DND-41 (cell line): Measurements from ENCODE around the gene HSPA13.

ENCODE experiments used
- ATAC-seq: fragments of 200-7000 bp; cut with Tn5 transposase; 3 replicates; pipeline ENCODE4 v1.9.1; 2021; ENCODE audit warnings: low read depth; ENCODE audit not compliant: insufficient read depth
- DNase-seq: peaks from one replicate; pipeline ENCODE4 v3.0.0-alpha.2; 2020
- H2AFZ ChIP-seq: 2 replicates; pipeline ENCODE4 v1.6.0; 2012; ENCODE audit warnings: low read depth, low read length
- H3K27ac ChIP-seq: 2 replicates; pipeline ENCODE4 v1.5.1; 2012; ENCODE audit warnings: low read length, inconsistent platforms
- H3K27me3 ChIP-seq: fragments of 200-600 bp; sonication (generic); 2 replicates; pipeline ENCODE4 v1.6.0; 2012; ENCODE audit warnings: low read length, mild to moderate bottlenecking, inconsistent platforms; ENCODE audit not compliant: insufficient read depth, poor library complexity
- H3K36me3 ChIP-seq: 2 replicates; pipeline ENCODE4 v1.5.1; 2012; ENCODE audit warnings: low read length, inconsistent platforms; ENCODE audit not compliant: insufficient read depth
- H3K4me1 ChIP-seq: 2 replicates; pipeline ENCODE4 v1.5.1; 2012; ENCODE audit warnings: mild to moderate bottlenecking, low read length; ENCODE audit not compliant: insufficient read depth
- H3K4me2 ChIP-seq: 2 replicates; pipeline ENCODE4 v1.6.0; 2012; ENCODE audit warnings: mild to moderate bottlenecking, moderate library complexity, low read length, inconsistent platforms; ENCODE audit not compliant: insufficient read depth
- H3K4me3 ChIP-seq, 2 experiments: fragments of 200-600 bp in 1 of 2; shearing (Covaris generic) in 1 of 2; 2 replicates each; pipeline ENCODE4 v1.5.1; 2012 to 2016; ENCODE audit warnings: inconsistent platforms in 2 of 2, low read length in 2 of 2, mild to moderate bottlenecking in 2 of 2, low read depth in 1 of 2, moderate library complexity in 1 of 2
- H3K79me2 ChIP-seq: 2 replicates; pipeline ENCODE4 v1.6.0; 2012; ENCODE audit warnings: low read length, inconsistent platforms; ENCODE audit not compliant: insufficient read depth
- H3K9ac ChIP-seq: 2 replicates; pipeline ENCODE4 v1.6.0; 2012; ENCODE audit warnings: low read depth, mild to moderate bottlenecking, inconsistent platforms, low read length, moderate library complexity
- H3K9me3 ChIP-seq: 2 replicates; pipeline ENCODE4 v1.5.1; 2012; ENCODE audit warnings: low read length, moderate library complexity, mild to moderate bottlenecking, inconsistent platforms; ENCODE audit not compliant: insufficient read depth, severe bottlenecking
- H4K20me1 ChIP-seq: 2 replicates; pipeline ENCODE4 v1.6.0; 2012; ENCODE audit warnings: low read length; ENCODE audit not compliant: insufficient read depth
- EZH2 ChIP-seq: IDR thresholded peaks from 3 replicates; pipeline ENCODE4 v1.6.1; 2012; ENCODE audit warnings: borderline replicate concordance, low read depth, mild to moderate bottlenecking, moderate library complexity, low read length, inconsistent platforms; ENCODE audit not compliant: severe bottlenecking
- TF ChIP-seq, protein P1 (sequence below): IDR thresholded peaks from 2 replicates; pipeline ENCODE4 v1.5.1; 2012; ENCODE audit warnings: borderline replicate concordance, low read length, moderate library complexity, mild to moderate bottlenecking; ENCODE audit not compliant: poor library complexity, severe bottlenecking; ENCODE audit errors: extremely low read depth

HSPA13 gene

DNA sequence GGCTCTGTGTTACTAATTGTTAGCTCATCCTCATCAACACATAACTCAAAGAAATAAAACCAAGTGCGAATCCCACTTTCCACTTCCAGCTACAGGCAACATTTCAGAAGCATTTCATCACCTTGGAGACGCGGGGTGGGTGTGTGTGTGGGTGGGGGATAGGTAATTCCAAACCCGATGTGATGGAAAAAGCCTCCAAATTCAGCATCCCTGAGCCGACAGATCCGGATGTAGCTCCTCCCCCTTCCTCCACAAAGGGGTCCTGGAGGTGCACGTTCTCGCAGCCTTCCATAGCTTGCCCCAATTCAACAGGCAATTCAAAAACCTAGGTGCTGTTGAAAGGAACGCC lies 486 bp downstream of the HSPA13 start:
- H2AFZ ChIP-seq = peak overlapping the region; percentile 81
- TF ChIP-seq EZH2 = no peak
- ATAC-seq (peak; percentile 18), DNase-seq (peak; percentile 59)
- H4K20me1 ChIP-seq = peaks cover 16% of the 10 kb centered on the region; the same call in 1 of the 2 replicates
- H3K27ac ChIP-seq = peak overlapping the region; percentile 79
- no peaks in the 10 kb centered on the region for H3K27me3 ChIP-seq
- peak overlapping the region; percentile 70 for H3K9ac ChIP-seq
- H3K4me2 ChIP-seq = peak overlapping the region; percentile 90
- peak overlapping the region; percentile 40 to 88 for H3K4me3 ChIP-seq
- no peaks in the 10 kb centered on the region for H3K9me3 ChIP-seq
- peaks cover 55% of the 10 kb centered on the region for H3K79me2 ChIP-seq
- H3K36me3 ChIP-seq = peaks cover 34% of the 10 kb centered on the region
- peaks cover 42% of the 10 kb centered on the region for H3K4me1 ChIP-seq

DNA sequence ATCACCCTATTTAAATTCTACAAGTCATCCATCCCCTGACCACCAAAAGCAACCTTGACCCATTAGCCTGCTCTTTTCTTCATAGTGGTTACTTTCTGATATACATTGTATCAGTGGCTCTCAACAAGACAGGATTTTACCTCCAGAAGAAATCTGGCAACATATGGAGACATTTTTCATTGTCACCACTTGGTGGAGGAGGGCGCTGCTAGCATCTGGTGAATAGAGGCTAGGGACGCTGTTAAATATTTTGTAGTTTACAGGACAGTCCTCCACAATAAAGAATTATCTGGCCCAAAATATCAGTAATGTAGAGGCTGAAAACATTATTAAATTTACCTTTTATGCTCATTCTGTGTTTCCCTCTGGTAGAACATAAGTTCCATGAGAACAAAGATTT lies 6.1 kb downstream of the HSPA13 start:
- H3K4me3 ChIP-seq = no peak overlapping the region
- H3K36me3 ChIP-seq = peaks cover 79% of the 10 kb centered on the region
- peaks cover 26% of the 10 kb centered on the region for H3K4me1 ChIP-seq
- H3K4me2 ChIP-seq = no peak overlapping the region
- peaks cover 42% of the 10 kb centered on the region for H3K79me2 ChIP-seq
- H3K9me3 ChIP-seq = no peaks in the 10 kb centered on the region
- no peak overlapping the region for H3K9ac ChIP-seq
- no peak overlapping the region for H2AFZ ChIP-seq
- TF ChIP-seq, protein P1, sequence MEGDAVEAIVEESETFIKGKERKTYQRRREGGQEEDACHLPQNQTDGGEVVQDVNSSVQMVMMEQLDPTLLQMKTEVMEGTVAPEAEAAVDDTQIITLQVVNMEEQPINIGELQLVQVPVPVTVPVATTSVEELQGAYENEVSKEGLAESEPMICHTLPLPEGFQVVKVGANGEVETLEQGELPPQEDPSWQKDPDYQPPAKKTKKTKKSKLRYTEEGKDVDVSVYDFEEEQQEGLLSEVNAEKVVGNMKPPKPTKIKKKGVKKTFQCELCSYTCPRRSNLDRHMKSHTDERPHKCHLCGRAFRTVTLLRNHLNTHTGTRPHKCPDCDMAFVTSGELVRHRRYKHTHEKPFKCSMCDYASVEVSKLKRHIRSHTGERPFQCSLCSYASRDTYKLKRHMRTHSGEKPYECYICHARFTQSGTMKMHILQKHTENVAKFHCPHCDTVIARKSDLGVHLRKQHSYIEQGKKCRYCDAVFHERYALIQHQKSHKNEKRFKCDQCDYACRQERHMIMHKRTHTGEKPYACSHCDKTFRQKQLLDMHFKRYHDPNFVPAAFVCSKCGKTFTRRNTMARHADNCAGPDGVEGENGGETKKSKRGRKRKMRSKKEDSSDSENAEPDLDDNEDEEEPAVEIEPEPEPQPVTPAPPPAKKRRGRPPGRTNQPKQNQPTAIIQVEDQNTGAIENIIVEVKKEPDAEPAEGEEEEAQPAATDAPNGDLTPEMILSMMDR = peak; percentile 44
- no peak for TF ChIP-seq EZH2
- DNase-seq = no peak
- peak; percentile 50; the same call in 1 of the 3 replicates for ATAC-seq
- H3K27ac ChIP-seq = no peak overlapping the region
- peaks cover 10% of the 10 kb centered on the region; the same call in 1 of the 2 replicates for H4K20me1 ChIP-seq
- no peaks in the 10 kb centered on the region for H3K27me3 ChIP-seq

DNA sequence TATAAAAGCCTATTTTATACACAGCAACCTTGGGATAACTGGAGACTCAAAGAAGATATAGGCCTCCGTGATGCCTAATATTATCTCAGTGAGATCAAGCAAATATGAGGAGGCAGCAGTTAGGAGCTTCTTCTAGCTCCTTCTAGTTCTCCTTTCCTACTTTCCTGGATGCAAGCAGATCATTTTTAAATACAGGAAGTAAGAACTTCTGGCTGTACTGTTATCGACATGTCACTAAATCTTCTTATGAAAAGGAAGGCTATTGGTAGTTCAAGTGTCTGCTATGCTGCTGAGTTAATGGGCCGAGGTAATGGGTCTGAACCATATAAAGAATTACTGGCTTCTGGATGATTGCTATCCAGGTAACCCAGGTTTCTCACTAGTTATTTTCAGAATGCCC lies 15.9 kb downstream of the HSPA13 start:
- H3K9me3 ChIP-seq = no peaks in the 10 kb centered on the region
- no peak for ATAC-seq
- no peak for DNase-seq
- H3K27me3 ChIP-seq = peaks cover 2% of the 10 kb centered on the region
- H2AFZ ChIP-seq = no peak overlapping the region
- H3K4me1 ChIP-seq = no peaks in the 10 kb centered on the region
- no peaks in the 10 kb centered on the region for H4K20me1 ChIP-seq
- no peak overlapping the region for H3K4me3 ChIP-seq
- H3K27ac ChIP-seq = no peak overlapping the region
- TF ChIP-seq, protein P1 = no peak
- TF ChIP-seq EZH2 = no peak
- no peak overlapping the region for H3K9ac ChIP-seq
- H3K4me2 ChIP-seq = no peak overlapping the region
- H3K36me3 ChIP-seq = no peaks in the 10 kb centered on the region
- H3K79me2 ChIP-seq = no peaks in the 10 kb centered on the region

DNA sequence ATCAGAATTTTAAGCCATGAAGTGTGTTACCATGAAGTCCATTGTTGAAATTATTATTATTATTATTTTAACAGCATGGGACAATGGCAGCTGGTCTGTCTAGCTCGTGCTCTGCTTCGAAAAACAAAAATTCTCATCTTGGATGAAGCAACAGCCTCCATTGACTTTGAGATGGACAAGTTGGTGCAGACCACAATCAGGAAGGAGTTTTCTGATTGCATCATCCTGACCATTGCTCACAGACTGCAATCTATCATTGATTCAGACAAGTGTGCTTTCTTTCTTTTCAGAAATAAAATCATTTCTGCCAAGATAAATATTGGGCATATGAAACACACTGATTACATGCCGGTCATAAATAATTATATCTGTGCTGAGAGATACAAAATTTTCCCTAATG lies 21.0 kb downstream of the HSPA13 start:
- DNase-seq = no peak

More for the DNA sequence above, 21.0 kb downstream of the HSPA13 start:
- TF ChIP-seq EZH2 = no peak
- TF ChIP-seq, protein P1 = no peak
- no peak overlapping the region for H3K27ac ChIP-seq
- no peak overlapping the region for H3K4me3 ChIP-seq
- H3K9ac ChIP-seq = no peak overlapping the region
- H3K36me3 ChIP-seq = no peaks in the 10 kb centered on the region
- H4K20me1 ChIP-seq = no peaks in the 10 kb centered on the region
- no peaks in the 10 kb centered on the region for H3K9me3 ChIP-seq
- no peaks in the 10 kb centered on the region for H3K4me1 ChIP-seq
- no peak for ATAC-seq
- peaks cover 2% of the 10 kb centered on the region for H3K27me3 ChIP-seq
- H2AFZ ChIP-seq = no peak overlapping the region
- no peak overlapping the region for H3K4me2 ChIP-seq
- H3K79me2 ChIP-seq = no peaks in the 10 kb centered on the region
